ENCODE results near the gene TRH. TPM values are rescaled to one million over a fixed set of nuclear protein-coding genes. Genes with fewer than 3 reads are reported as not detected.
"Not testable (repeated sequence)": the region's sequence is repeated elsewhere in the genome, so short reads cannot be mapped to it uniquely, and the experiment has no call there.

TRH gene
- total RNA-seq, 2 experiments from 2014 or later: not detected

- no peaks in the 10 kb centered on the region for H3K4me1 Mint-ChIP-seq (ENCODE audit: low read depth)
- H3K27me3 Mint-ChIP-seq (ENCODE audit: low read depth): peaks cover 2% of the 10 kb centered on the region
- CTCF ChIA-PET: interaction anchor here (1.0 kb wide), 1 partner anchor 47 kb away, joined by 3 read pairs; no protein-coding TSS in a partner anchor
- H3K27ac Mint-ChIP-seq: no peak overlapping the region
- H3K9me3 Mint-ChIP-seq: no peaks in the 10 kb centered on the region
- intact Hi-C loops (cut with micrococcal nuclease): no loop called here
- H3K36me3 Mint-ChIP-seq (ENCODE audit: low read depth): no peaks in the 10 kb centered on the region
- DNase-seq: no peak
- no peak overlapping the region for H3K4me3 Mint-ChIP-seq
Observed at GRCh38 chr3:129988429-129988828, 13.9 kb downstream of the TRH start.

GRCh38 chr3:129989414-129989813 is 14.9 kb downstream of the TRH start:
- Mint-ChIP-seq H3K27ac (no peak overlapping the region), H3K36me3 (ENCODE audit: low read depth) (no peaks in the 10 kb centered on the region), H3K9me3 (no peaks in the 10 kb centered on the region), H3K4me3 (no peak overlapping the region), H3K4me1 (ENCODE audit: low read depth) (no peaks in the 10 kb centered on the region), H3K27me3 (ENCODE audit: low read depth) (peaks cover 2% of the 10 kb centered on the region)
- CTCF ChIA-PET: interaction anchor here (0.7 kb wide), 1 partner anchor 368 kb away, joined by 3 read pairs; no protein-coding TSS in a partner anchor
- intact Hi-C loops (cut with micrococcal nuclease): no loop called here
- DNase-seq: no peak

GRCh38 chr3:129992781-129993180 is 18.3 kb downstream of the TRH start:
- CTCF ChIA-PET: no interaction called here
- H3K27ac Mint-ChIP-seq: no peak overlapping the region
- intact Hi-C loops (cut with micrococcal nuclease): no loop called here
- peaks cover 2% of the 10 kb centered on the region for H3K27me3 Mint-ChIP-seq (ENCODE audit: low read depth)
- H3K4me3 Mint-ChIP-seq: no peak overlapping the region
- no peaks in the 10 kb centered on the region for H3K36me3 Mint-ChIP-seq (ENCODE audit: low read depth)
- H3K9me3 Mint-ChIP-seq: peaks cover 2% of the 10 kb centered on the region
- DNase-seq: no peak
- H3K4me1 Mint-ChIP-seq (ENCODE audit: low read depth): no peaks in the 10 kb centered on the region

GRCh38 chr3:129994883-129995559 is 20.5 kb downstream of the TRH start:
- no peaks in the 10 kb centered on the region for H3K36me3 Mint-ChIP-seq (ENCODE audit: low read depth)
- intact Hi-C loops (cut with micrococcal nuclease): no loop called here
- CTCF ChIA-PET: no interaction called here
- no peak overlapping the region for H3K4me3 Mint-ChIP-seq
- H3K9me3 Mint-ChIP-seq: peaks cover 2% of the 10 kb centered on the region
- H3K27ac Mint-ChIP-seq: no peak overlapping the region
- H3K4me1 Mint-ChIP-seq (ENCODE audit: low read depth): no peaks in the 10 kb centered on the region
- H3K27me3 Mint-ChIP-seq (ENCODE audit: low read depth): peaks cover 5% of the 10 kb centered on the region
- no peak for DNase-seq

GRCh38 chr3:129996073-129996472 is 21.6 kb downstream of the TRH start:
- no peak overlapping the region for H3K27ac Mint-ChIP-seq
- intact Hi-C loops (cut with micrococcal nuclease): no loop called here
- peaks cover 8% of the 10 kb centered on the region for H3K27me3 Mint-ChIP-seq (ENCODE audit: low read depth)
- peaks cover 2% of the 10 kb centered on the region for H3K9me3 Mint-ChIP-seq
- no peaks in the 10 kb centered on the region for H3K36me3 Mint-ChIP-seq (ENCODE audit: low read depth)
- DNase-seq: no peak
- H3K4me3 Mint-ChIP-seq: no peak overlapping the region
- H3K4me1 Mint-ChIP-seq (ENCODE audit: low read depth): no peaks in the 10 kb centered on the region
- CTCF ChIA-PET: interaction anchor here (0.6 kb wide), 1 partner anchor 534 kb away, joined by 3 read pairs; no protein-coding TSS in a partner anchor

GRCh38 chr3:129999176-129999575 is 24.7 kb downstream of the TRH start:
- H3K4me3 Mint-ChIP-seq; intact Hi-C loops (cut with micrococcal nuclease); H3K9me3 Mint-ChIP-seq; CTCF ChIA-PET; DNase-seq; H3K36me3 Mint-ChIP-seq (ENCODE audit: low read depth); H3K4me1 Mint-ChIP-seq (ENCODE audit: low read depth); H3K27ac Mint-ChIP-seq: not testable (repeated sequence)
- H3K27me3 Mint-ChIP-seq (ENCODE audit: low read depth): peaks cover 23% of the 10 kb centered on the region

- not testable (repeated sequence) for H3K36me3 Mint-ChIP-seq (ENCODE audit: low read depth); H3K4me1 Mint-ChIP-seq (ENCODE audit: low read depth); H3K9me3 Mint-ChIP-seq; H3K27ac Mint-ChIP-seq
- Mint-ChIP-seq H3K4me3 (peak overlapping the region; percentile 50), H3K27me3 (ENCODE audit: low read depth) (peaks cover 41% of the 10 kb centered on the region)
- intact Hi-C loops (cut with micrococcal nuclease): loop anchor here (1.0 to 10.0 kb wide), 4 partner anchors 61 to 374 kb away; no protein-coding TSS in a partner anchor
- DNase-seq: peak; percentile 51
- CTCF ChIA-PET: interaction anchor here (1.0 to 2.1 kb wide), 5 partner anchors 13 to 95 kb away, joined by 3 to 13 read pairs (median 3); no protein-coding TSS in a partner anchor
Observed at GRCh38 chr3:130002666-130003598, 28.4 kb downstream of the TRH start.

GRCh38 chr3:130010556-130010955 is 36.0 kb downstream of the TRH start:
- Mint-ChIP-seq H3K4me1 (ENCODE audit: low read depth) (no peaks in the 10 kb centered on the region), H3K36me3 (ENCODE audit: low read depth) (no peaks in the 10 kb centered on the region), H3K9me3 (no peaks in the 10 kb centered on the region), H3K4me3 (no peak overlapping the region), H3K27me3 (ENCODE audit: low read depth) (peaks cover 11% of the 10 kb centered on the region), H3K27ac (no peak overlapping the region)
- intact Hi-C loops (cut with micrococcal nuclease): no loop called here
- DNase-seq: no peak
- CTCF ChIA-PET: interaction anchor here (0.6 kb wide), 1 partner anchor 214 kb away, joined by 3 read pairs; no protein-coding TSS in a partner anchor

- H3K36me3 Mint-ChIP-seq (ENCODE audit: low read depth); CTCF ChIA-PET; H3K27me3 Mint-ChIP-seq (ENCODE audit: low read depth); intact Hi-C loops (cut with micrococcal nuclease); H3K4me1 Mint-ChIP-seq (ENCODE audit: low read depth); H3K27ac Mint-ChIP-seq; H3K9me3 Mint-ChIP-seq; DNase-seq; H3K4me3 Mint-ChIP-seq: not testable (repeated sequence)
Observed at GRCh38 chr3:130012108-130012507, 37.6 kb downstream of the TRH start.

- H3K27me3 Mint-ChIP-seq (ENCODE audit: low read depth); H3K4me3 Mint-ChIP-seq; H3K9me3 Mint-ChIP-seq; H3K4me1 Mint-ChIP-seq (ENCODE audit: low read depth); H3K27ac Mint-ChIP-seq; DNase-seq; intact Hi-C loops (cut with micrococcal nuclease); H3K36me3 Mint-ChIP-seq (ENCODE audit: low read depth): not testable (repeated sequence)
- CTCF ChIA-PET: interaction anchor here (0.7 kb wide), 1 partner anchor 70 kb away, joined by 3 read pairs; no protein-coding TSS in a partner anchor
Observed at GRCh38 chr3:130013246-130013645, 38.7 kb downstream of the TRH start.

- no peak overlapping the region for H3K4me3 Mint-ChIP-seq
- no peak for DNase-seq
- CTCF ChIA-PET: interaction anchor here (1.3 kb wide), 1 partner anchor 8 kb away, joined by 5 read pairs; no protein-coding TSS in a partner anchor
- no peaks in the 10 kb centered on the region for H3K27me3 Mint-ChIP-seq (ENCODE audit: low read depth)
- H3K27ac Mint-ChIP-seq: no peak overlapping the region
- no peaks in the 10 kb centered on the region for H3K4me1 Mint-ChIP-seq (ENCODE audit: low read depth)
- no peaks in the 10 kb centered on the region for H3K9me3 Mint-ChIP-seq
- no peaks in the 10 kb centered on the region for H3K36me3 Mint-ChIP-seq (ENCODE audit: low read depth)
- intact Hi-C loops (cut with micrococcal nuclease): no loop called here
Observed at GRCh38 chr3:130014526-130014925, 40.0 kb downstream of the TRH start.

GRCh38 chr3:130017661-130018060 is 43.1 kb downstream of the TRH start:
- intact Hi-C loops (cut with micrococcal nuclease): loop anchor here (5.0 kb wide), 1 partner anchor 90 kb away; no protein-coding TSS in a partner anchor

More at GRCh38 chr3:130017661-130018060, 43.1 kb downstream of the TRH start:
- CTCF ChIA-PET; DNase-seq; H3K27ac Mint-ChIP-seq; H3K27me3 Mint-ChIP-seq (ENCODE audit: low read depth); H3K4me1 Mint-ChIP-seq (ENCODE audit: low read depth); H3K4me3 Mint-ChIP-seq; H3K9me3 Mint-ChIP-seq; H3K36me3 Mint-ChIP-seq (ENCODE audit: low read depth): not testable (repeated sequence)
